ENCODE data around the gene HGD. TPM values are rescaled to one million over a fixed set of nuclear protein-coding genes. Genes with fewer than 3 reads are reported as not detected.

Gene HGD
- total RNA-seq, 4 donors from 2014 or later, result not detected

DNA sequence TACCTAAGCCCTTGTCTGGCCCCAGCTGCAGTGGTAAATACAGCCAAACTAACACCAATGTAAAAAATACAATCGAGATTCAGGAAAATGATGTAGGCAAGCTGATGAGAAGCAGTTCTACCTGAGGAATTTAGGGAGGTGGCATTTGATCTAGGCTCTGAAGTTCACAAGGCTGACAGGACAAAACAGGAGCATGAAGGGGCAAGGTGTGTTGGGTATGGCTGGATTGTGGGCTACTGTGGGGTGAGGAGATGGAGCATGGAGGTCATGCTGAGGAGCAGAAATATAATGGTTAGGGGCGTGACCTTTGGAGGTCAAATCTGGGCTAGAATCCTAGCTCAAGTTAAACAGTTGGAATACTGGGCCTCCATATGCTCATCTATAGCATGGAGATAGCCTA lies 79.4 kb downstream of the HGD start:
- Histone ChIP-seq H3K27ac (no peak overlapping the region), H3K27me3 (no peaks in the 10 kb centered on the region), H3K36me3 (peaks cover 0 to 50% of the 10 kb centered on the region in 2 donors), H3K4me3 (no peak overlapping the region), H3K9me3 (no peaks in the 10 kb centered on the region), H3K4me1 (peaks cover 2 to 37% (median 15%) of the 10 kb centered on the region in 3 donors)
- 70 to 82% methylated on average over 2 of the region's 2 CpGs for WGBS, 2 donors (ENCODE audit: low coverage in 1 of 2)
- no peak for ATAC-seq
- TF ChIP-seq, protein P1, sequence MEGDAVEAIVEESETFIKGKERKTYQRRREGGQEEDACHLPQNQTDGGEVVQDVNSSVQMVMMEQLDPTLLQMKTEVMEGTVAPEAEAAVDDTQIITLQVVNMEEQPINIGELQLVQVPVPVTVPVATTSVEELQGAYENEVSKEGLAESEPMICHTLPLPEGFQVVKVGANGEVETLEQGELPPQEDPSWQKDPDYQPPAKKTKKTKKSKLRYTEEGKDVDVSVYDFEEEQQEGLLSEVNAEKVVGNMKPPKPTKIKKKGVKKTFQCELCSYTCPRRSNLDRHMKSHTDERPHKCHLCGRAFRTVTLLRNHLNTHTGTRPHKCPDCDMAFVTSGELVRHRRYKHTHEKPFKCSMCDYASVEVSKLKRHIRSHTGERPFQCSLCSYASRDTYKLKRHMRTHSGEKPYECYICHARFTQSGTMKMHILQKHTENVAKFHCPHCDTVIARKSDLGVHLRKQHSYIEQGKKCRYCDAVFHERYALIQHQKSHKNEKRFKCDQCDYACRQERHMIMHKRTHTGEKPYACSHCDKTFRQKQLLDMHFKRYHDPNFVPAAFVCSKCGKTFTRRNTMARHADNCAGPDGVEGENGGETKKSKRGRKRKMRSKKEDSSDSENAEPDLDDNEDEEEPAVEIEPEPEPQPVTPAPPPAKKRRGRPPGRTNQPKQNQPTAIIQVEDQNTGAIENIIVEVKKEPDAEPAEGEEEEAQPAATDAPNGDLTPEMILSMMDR (IDR thresholded peaks at IDR 0.05), result no peak
- no peak for TF ChIP-seq POLR2AphosphoS5 (IDR thresholded peaks at IDR 0.05)
- TF ChIP-seq POLR2A (IDR thresholded peaks at IDR 0.05), result no peak
- TF ChIP-seq EP300 (IDR thresholded peaks at IDR 0.05), result no peak

DNA sequence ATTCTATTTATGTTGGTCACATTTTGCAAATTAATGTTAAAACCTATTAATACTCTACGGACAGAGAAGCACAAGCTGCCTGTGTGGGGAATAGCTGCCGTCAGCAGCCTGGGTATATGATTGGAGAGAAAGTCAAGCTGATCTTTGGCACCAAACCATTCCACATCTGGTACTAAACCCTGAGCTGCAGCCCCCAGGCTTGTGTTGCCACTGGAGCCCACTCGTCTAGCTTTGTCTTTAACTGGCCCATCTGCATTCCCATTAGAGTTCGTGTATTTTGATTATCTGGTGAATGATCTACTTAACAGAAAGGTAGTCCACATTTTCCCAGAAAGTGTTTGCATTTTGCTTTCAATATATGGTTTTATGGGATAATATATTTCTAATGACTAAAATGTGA lies 80.5 kb downstream of the HGD start:
- TF ChIP-seq EP300 (IDR thresholded peaks at IDR 0.05), result no peak
- no peak for TF ChIP-seq POLR2AphosphoS5 (IDR thresholded peaks at IDR 0.05)
- TF ChIP-seq POLR2A (IDR thresholded peaks at IDR 0.05), result no peak
- no peak overlapping the region for H3K4me3 ChIP-seq
- H3K27me3 ChIP-seq, result no peaks in the 10 kb centered on the region
- WGBS, 2 donors (ENCODE audit: low coverage in 1 of 2), result 38 to 68% methylated on average over 4 of the region's 4 CpGs
- peaks cover 0 to 51% of the 10 kb centered on the region in 2 donors for H3K36me3 ChIP-seq
- H3K9me3 ChIP-seq, result no peaks in the 10 kb centered on the region
- no peak overlapping the region for H3K27ac ChIP-seq
- H3K4me1 ChIP-seq, result peaks cover 2 to 44% (median 19%) of the 10 kb centered on the region in 3 donors
- ATAC-seq, result no peak

DNA sequence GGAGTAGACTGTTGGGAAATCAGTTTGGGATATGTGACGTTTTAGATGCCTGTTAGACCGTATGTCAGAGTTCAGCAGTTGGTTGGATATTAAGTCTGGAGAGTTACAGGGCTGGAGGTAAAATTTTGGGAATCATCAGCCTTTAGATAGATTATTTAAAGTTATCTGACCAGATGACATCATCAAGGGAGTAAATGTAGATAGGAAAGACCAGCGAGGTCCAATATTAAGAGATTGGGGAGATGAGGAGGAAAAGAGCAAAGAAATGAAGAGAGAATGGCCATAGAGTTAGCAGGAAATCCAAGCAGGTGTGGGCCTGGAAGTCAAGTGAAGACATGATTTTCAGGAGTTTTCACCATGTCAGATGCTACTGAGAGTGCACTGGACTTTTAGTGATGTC lies 82.8 kb downstream of the HGD start:
- Histone ChIP-seq H3K36me3 (peaks cover 0 to 51% of the 10 kb centered on the region in 2 donors), H3K9me3 (no peaks in the 10 kb centered on the region), H3K4me3 (no peak overlapping the region), H3K27me3 (no peaks in the 10 kb centered on the region), H3K4me1 (peaks cover 2 to 54% (median 19%) of the 10 kb centered on the region in 3 donors), H3K27ac (peak overlapping the region in 2 of 4 donors; percentile 2 to 40)
- TF ChIP-seq, protein P1 (IDR thresholded peaks at IDR 0.05), result no peak
- no peak for TF ChIP-seq EP300 (IDR thresholded peaks at IDR 0.05)
- TF ChIP-seq POLR2A (IDR thresholded peaks at IDR 0.05), result no peak
- TF ChIP-seq POLR2AphosphoS5 (IDR thresholded peaks at IDR 0.05), result no peak
- 50 to 63% methylated on average over 3 of the region's 3 CpGs for WGBS, 2 donors (ENCODE audit: low coverage in 1 of 2)
- ATAC-seq, result no peak

DNA sequence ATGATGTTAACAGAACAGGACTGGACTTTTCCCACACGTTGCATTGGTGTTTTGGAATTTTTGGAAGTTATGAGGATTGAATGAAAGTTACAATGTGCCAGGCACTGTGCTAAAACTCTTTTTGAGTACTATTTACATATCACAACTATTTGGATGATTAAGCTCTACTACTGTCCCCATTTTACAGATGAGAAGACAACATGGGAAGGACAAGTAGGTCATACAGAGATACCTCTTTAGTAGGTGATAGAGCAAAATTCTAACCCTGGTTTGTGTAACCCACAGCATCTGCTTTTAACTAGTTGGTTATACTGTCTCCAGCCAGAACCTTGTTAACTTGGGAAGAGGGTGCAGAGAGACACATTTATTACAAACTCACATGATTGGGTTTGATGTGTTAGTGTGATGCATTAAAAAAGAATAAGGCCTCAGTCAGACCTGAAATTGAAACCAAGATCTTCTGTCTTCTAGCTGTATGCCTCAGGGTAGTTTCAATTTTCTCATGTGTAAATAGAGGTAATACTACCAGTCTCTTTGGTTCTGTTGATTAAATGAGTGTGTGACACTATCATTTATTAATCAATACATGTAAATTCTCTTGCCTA lies 84.5 kb downstream of the HGD start:
- peaks cover 0 to 36% of the 10 kb centered on the region in 2 donors for H3K36me3 ChIP-seq
- peaks cover 2 to 54% (median 19%) of the 10 kb centered on the region in 3 donors for H3K4me1 ChIP-seq
- peak overlapping the region; percentile 46 to 64 for H3K4me3 ChIP-seq
- TF ChIP-seq EP300 (IDR thresholded peaks at IDR 0.05) (no peak), POLR2AphosphoS5 (IDR thresholded peaks at IDR 0.05) (no peak), POLR2A (IDR thresholded peaks at IDR 0.05) (no peak)
- TF ChIP-seq, protein P1 (IDR thresholded peaks at IDR 0.05), result no peak
- H3K9me3 ChIP-seq, result no peaks in the 10 kb centered on the region
- H3K27me3 ChIP-seq, result no peaks in the 10 kb centered on the region
- peak overlapping the region in 2 of 4 donors; percentile 3 to 86 for H3K27ac ChIP-seq
- WGBS, 2 donors (ENCODE audit: low coverage in 1 of 2), result 0 to 20% methylated on average over 1 of the region's 1 CpG
- ATAC-seq, result no peak

DNA sequence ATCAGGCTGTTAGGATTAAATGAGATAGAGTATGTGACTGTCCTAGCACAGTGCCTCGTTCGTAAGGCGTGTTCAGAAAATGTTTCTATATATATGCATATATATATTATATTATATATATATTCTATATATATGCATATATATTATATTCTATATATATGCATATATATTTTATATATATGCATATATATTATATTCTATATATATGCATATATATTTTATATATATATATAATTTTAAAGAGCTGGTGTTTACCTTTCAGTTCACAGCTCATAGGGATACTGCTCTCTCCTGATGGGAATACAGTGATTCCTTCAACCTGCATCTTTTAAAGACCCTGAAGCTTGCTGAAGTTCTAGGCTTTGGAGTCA lies 85.2 kb downstream of the HGD start:
- peaks cover 2 to 54% (median 19%) of the 10 kb centered on the region in 3 donors for H3K4me1 ChIP-seq
- 17 to 41% methylated on average over 3 of the region's 3 CpGs for WGBS, 2 donors (ENCODE audit: low coverage in 1 of 2)
- peaks cover 0 to 29% of the 10 kb centered on the region in 2 donors for H3K36me3 ChIP-seq
- H3K4me3 ChIP-seq, result peak overlapping the region; percentile 46 to 64
- no peaks in the 10 kb centered on the region for H3K27me3 ChIP-seq
- no peaks in the 10 kb centered on the region for H3K9me3 ChIP-seq
- TF ChIP-seq POLR2A (IDR thresholded peaks at IDR 0.05), result no peak
- no peak for TF ChIP-seq EP300 (IDR thresholded peaks at IDR 0.05)
- TF ChIP-seq, protein P1 (IDR thresholded peaks at IDR 0.05), result no peak
- TF ChIP-seq POLR2AphosphoS5 (IDR thresholded peaks at IDR 0.05), result no peak
- ATAC-seq, result no peak
- peak overlapping the region; percentile 22 to 93 (median 88) for H3K27ac ChIP-seq
